NT2/D1 (cell line): ENCODE data around the gene MUC5AC.

ENCODE experiments used
- SUZ12 ChIP-seq: IDR thresholded peaks from 2 replicates; pipeline ENCODE4 v1.6.1; 2011; ENCODE audit not compliant: insufficient read length, insufficient read depth; ENCODE audit errors: extremely low read depth
- YY1 ChIP-seq: IDR thresholded peaks from 2 replicates; pipeline ENCODE4 v1.6.1; 2011; ENCODE audit not compliant: insufficient read length, insufficient read depth
- ZNF274 ChIP-seq: IDR thresholded peaks from 2 replicates; pipeline ENCODE4 v1.6.1; 2011; ENCODE audit warnings: mild to moderate bottlenecking, low read depth, low read length

GRCh38 chr11:1178906-1179305 is 21.2 kb downstream of the MUC5AC start:
- TF ChIP-seq YY1 (no peak), ZNF274 (no peak), SUZ12 (no peak)
